ENCODE measurements around the gene ACTR6. TPM values are rescaled to one million over a fixed set of nuclear protein-coding genes. Genes with fewer than 3 reads are reported as not detected.

The ACTR6 gene
- total and polyA plus RNA-seq, 9 donors = 13.4 to 28.0 (median 19.8) TPM

DNA sequence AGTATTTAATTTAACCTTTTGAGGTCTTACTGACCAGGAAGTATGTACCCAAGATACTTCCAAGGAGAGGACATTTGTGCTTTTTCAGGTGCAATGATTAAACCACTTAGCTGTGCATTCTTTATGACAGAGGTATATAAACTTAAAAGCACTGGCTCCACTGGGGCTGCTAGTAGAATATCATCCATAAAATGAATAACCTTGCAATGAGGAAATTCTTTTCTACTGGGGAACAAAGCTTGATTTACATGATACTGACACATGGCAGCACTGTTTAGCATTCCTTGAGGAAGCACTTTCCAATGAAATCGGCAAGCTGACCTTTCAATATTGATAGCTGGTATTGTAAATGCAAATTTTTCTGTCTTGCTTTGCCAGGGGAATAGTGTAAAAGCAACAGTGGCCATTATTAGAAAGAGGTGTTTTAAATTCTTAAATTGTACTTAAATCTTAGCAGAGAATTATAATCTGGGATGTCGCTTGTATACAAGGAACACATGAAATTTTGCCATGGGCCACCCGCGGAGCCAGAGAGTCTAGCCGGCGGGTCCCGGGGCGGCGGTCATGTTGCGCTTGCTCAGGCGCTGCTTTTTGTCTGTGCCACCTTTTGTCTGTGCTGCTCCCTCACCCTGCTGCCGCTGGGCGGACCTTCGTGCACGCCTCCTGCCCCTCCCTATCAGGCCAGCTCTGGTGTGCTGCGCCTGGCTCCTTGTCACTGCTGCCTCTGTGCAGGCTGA is 37.0 kb upstream of the ACTR6 start:
- Histone ChIP-seq H3K27ac (no peak overlapping the region), H3K9me3 (no peaks in the 10 kb centered on the region), H3K27me3 (no peaks in the 10 kb centered on the region), H3K36me3 (no peaks in the 10 kb centered on the region), H3K4me3 (peak overlapping the region; percentile 5), H3K4me1 (ENCODE audit: insufficient read depth) (peaks cover 2% of the 10 kb centered on the region)
- intact Hi-C loops (cut with DNase I) = no loop called here
- DNase-seq = peak; percentile 32 to 55 (median 40)
- TF ChIP-seq CTCF (IDR thresholded peaks at IDR 0.05) (no peak), POLR2A (IDR thresholded peaks at IDR 0.05) (no peak), EP300 (IDR thresholded peaks at IDR 0.05) (no peak)
- 3 to 9% (median 7%) methylated on average over 16 of the region's 16 CpGs for WGBS, 3 donors

DNA sequence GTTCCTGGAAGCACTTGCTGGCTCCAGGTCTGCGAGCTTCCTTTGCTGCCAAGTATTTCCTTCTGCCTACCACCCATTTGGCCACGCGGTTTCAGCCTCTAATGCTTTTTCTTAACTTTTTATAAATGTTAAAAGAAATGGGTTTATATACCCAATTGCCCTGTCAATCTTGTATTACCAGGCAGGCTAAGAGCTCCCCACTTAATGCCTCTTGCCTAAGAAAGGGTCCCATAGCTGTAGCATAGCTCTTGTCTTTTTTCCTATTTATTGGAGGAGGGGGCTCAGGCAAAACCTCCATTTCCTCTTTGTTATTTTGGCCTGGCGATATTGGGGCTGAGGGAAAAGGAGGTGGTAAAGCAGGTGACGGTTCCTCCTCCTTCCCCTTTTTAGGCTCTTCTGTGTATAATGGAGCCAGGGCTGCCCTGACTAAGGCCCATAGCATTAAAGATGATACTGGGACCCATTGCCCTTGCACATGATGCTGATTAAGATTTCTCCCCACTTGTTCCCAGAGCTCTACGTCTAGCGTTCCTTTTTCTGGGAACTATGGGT is 36.4 kb upstream of the ACTR6 start:
- DNase-seq = no peak
- intact Hi-C loops (cut with DNase I) = no loop called here
- no peak overlapping the region for H3K27ac ChIP-seq
- H3K4me3 ChIP-seq = no peak overlapping the region
- H3K9me3 ChIP-seq = no peaks in the 10 kb centered on the region
- no peaks in the 10 kb centered on the region for H3K27me3 ChIP-seq
- no peaks in the 10 kb centered on the region for H3K36me3 ChIP-seq
- H3K4me1 ChIP-seq (ENCODE audit: insufficient read depth) = peaks cover 2% of the 10 kb centered on the region
- 54 to 57% (median 55%) methylated on average over 7 of the region's 7 CpGs for WGBS, 3 donors
- TF ChIP-seq POLR2A (IDR thresholded peaks at IDR 0.05) = no peak
- no peak for TF ChIP-seq CTCF (IDR thresholded peaks at IDR 0.05)
- TF ChIP-seq EP300 (IDR thresholded peaks at IDR 0.05) = no peak

- intact Hi-C loops (cut with DNase I) = no loop called here
- H3K36me3 ChIP-seq = no peaks in the 10 kb centered on the region
- no peaks in the 10 kb centered on the region for H3K9me3 ChIP-seq
- 93 to 96% (median 96%) methylated on average over 3 of the region's 3 CpGs for WGBS, 3 donors
- H3K4me1 ChIP-seq (ENCODE audit: insufficient read depth) = peaks cover 2% of the 10 kb centered on the region
- no peaks in the 10 kb centered on the region for H3K27me3 ChIP-seq
- H3K4me3 ChIP-seq = no peak overlapping the region
- TF ChIP-seq POLR2A (IDR thresholded peaks at IDR 0.05) (no peak), EP300 (IDR thresholded peaks at IDR 0.05) (no peak), CTCF (IDR thresholded peaks at IDR 0.05) (no peak)
- H3K27ac ChIP-seq = no peak overlapping the region
- no peak for DNase-seq
Measured at GRCh38 chr12:100165356-100165755, 35.3 kb upstream of the ACTR6 start.

GRCh38 chr12:100166232-100166631 is 34.4 kb upstream of the ACTR6 start:
- Histone ChIP-seq H3K9me3 (no peaks in the 10 kb centered on the region), H3K27me3 (no peaks in the 10 kb centered on the region), H3K27ac (no peak overlapping the region), H3K36me3 (no peaks in the 10 kb centered on the region), H3K4me1 (ENCODE audit: insufficient read depth) (peaks cover 2% of the 10 kb centered on the region), H3K4me3 (no peak overlapping the region)
- intact Hi-C loops (cut with DNase I) = no loop called here
- 88 to 94% (median 89%) methylated on average over 10 of the region's 10 CpGs for WGBS, 3 donors
- DNase-seq = no peak
- no peak for TF ChIP-seq CTCF (IDR thresholded peaks at IDR 0.05)
- no peak for TF ChIP-seq POLR2A (IDR thresholded peaks at IDR 0.05)
- no peak for TF ChIP-seq EP300 (IDR thresholded peaks at IDR 0.05)
